HG03571 (cell line): Measurements from ENCODE around the gene PLA2G4E.
A peak's percentile ranks its signal among the peaks of the same experiment; 100 is the strongest.

Source experiments
- ATAC-seq: cut with Tn5 transposase; IDR thresholded peaks from one replicate; pipeline ENCODE4 v1.9.1; 2021; ENCODE audit not compliant: unreplicated experiment

PLA2G4E gene

DNA sequence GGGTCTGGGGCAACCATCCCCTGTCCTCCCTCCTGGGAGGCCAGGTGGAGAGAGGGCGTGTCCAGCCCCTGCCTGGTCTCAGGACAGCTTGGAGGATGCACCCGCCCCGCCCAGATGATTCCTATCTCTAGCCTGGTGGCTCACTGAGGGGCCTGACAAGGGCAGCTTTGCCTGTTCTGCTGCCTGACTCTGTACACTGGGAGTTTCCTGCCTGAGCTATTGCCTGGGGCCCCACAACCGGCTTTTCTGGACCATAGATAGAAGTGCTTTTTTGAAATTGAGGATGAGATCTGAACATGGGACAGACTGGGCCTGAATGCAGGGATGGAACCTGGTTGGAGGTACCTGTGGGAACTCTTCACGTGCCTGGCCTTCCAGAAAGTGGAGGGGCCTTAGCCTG, 751 bp upstream of the PLA2G4E start:
- no peak for ATAC-seq

- ATAC-seq = no peak
Measured at GRCh38 chr15:42018306-42019224, 2.3 kb downstream of the PLA2G4E start.

DNA sequence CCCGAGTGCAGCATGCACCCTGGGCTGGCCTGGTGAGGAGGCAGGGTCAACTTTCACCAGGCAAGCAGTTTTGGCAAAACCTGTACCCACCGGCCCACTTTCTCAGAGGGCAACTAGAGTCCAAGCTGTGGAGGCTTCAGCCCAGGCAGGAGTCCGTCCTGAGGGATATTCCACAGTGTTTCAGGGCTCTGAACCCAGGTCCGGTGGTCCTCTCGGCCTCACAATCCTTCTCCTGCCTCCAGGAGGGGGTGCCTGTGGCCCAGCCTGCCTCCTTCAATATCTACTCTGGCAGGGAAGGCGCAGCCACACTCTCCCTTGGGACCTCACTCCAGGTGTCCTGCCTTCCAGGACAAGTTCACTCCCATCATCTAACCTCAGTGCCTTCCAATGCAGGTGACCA, 3.9 kb downstream of the PLA2G4E start:
- no peak for ATAC-seq

- no peak for ATAC-seq
Measured at GRCh38 chr15:42014406-42014805, 6.4 kb downstream of the PLA2G4E start.

DNA sequence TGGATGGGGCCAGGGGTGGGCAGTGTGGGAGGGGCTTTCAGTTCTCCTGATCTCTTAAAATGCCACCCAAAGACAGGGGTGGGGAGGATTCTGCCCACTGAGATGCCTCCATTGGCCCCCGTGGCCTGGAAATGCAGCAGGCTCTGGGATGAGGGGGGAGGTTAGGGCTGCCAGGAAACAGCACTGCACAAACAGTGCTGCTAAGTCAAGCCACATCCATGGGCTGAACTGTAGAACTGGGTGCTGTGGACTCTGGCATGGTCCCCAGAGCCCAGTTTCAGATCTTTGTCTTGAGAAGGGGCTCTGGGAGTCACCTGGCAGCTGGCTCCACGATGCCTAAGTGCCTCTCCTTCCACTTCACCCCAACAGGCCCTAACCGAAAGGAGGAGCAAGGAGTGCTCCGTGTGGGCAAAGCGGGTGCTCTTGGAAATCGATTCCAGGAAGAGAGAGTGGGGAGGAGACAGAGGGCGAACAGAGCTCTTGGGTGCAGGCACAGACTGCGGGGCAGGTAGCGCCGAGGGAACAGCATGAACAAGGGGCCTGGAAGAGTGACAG, 7.8 kb downstream of the PLA2G4E start:
- no peak for ATAC-seq

GRCh38 chr15:42012241-42012640, 8.6 kb downstream of the PLA2G4E start:
- no peak for ATAC-seq

- no peak for ATAC-seq
Measured at GRCh38 chr15:42011074-42011473, 9.8 kb downstream of the PLA2G4E start.

GRCh38 chr15:42010434-42010833, 10.4 kb downstream of the PLA2G4E start:
- peak; percentile 70 for ATAC-seq

GRCh38 chr15:42009474-42009873, 11.4 kb downstream of the PLA2G4E start:
- ATAC-seq = no peak

DNA sequence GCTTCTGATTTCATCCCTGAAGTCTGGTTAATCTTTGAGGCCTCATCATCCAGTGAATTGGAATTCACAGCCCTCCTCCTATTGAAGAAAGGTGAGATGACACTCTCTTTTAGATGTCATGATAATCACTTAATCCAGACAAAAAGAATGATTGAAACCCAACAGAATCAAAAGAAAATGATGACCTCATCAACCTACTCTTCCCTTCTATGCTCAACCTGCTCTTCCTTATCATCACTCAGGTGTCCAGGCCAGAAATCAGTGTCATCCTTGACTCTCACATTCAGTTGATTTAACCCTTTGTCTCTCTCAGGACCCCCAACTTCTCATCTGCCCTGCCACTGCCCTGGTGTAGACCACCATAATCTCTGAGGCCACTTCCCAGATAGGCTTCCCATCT, 11.8 kb downstream of the PLA2G4E start:
- ATAC-seq = no peak

DNA sequence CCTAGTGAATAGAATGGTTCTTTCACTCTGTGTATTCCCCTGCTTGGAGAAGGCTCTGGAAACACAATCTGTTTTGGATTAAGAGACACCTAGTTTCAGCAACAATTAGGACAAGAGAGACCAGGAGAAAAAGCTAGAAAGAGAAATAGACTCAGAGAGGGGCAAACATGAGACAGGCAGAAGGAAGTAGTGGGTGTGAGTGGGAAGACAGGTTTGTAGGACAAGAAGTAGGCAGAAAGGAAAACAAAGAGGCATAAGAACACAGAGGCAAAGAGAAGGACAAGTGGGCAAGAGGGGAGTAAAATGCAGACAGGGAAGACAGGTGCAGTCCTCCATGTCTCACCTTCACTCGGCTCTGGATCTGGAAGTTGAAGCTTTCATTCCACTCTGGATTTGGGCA, 13.5 kb downstream of the PLA2G4E start:
- no peak for ATAC-seq

GRCh38 chr15:42002333-42002732, 18.5 kb downstream of the PLA2G4E start:
- no peak for ATAC-seq

- ATAC-seq = no peak
Measured at GRCh38 chr15:42001236-42001635, 19.6 kb downstream of the PLA2G4E start.

- ATAC-seq = no peak
Measured at GRCh38 chr15:41999290-42000285, 21.3 kb downstream of the PLA2G4E start.

GRCh38 chr15:41997845-41998244, 23.0 kb downstream of the PLA2G4E start:
- ATAC-seq = no peak

GRCh38 chr15:41996921-41997592, 23.8 kb downstream of the PLA2G4E start:
- no peak for ATAC-seq

GRCh38 chr15:41996376-41996775, 24.5 kb downstream of the PLA2G4E start:
- ATAC-seq = no peak

- ATAC-seq = no peak
Measured at GRCh38 chr15:41995476-41995855, 25.4 kb downstream of the PLA2G4E start.

DNA sequence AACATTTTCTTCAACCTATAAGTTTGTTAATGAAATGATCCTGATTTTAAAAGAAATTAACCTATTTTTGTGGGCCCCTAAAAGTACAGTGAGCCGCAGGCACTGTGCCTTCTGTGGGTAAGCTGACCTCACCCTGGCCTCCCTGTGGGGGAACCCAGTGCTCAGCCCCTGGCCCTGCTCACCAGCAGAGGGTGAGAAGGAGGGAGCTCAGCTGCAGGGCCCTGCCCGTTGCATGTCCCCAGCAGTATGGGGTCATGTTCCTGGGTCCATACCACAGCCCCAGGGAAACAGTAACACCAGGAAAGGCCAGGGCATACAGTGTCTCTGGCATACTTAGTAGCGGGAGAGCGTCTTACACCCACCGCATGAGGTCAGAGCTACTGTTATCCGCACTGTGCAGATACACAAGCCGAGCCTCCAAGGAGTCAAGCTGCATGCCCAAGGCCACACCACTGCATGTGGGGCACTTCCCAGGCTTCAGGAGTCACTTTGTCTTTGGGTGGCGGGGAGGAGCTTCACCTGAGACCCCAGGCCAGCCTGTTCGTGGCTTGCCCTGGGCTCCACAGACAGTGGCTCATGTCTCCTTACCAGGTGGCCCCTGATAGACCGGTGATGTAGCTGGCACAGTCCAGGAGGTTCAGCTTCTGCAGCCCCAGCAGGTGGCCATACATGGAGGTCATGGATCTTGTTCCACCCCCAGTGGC, 25.9 kb downstream of the PLA2G4E start:
- no peak for ATAC-seq

- no peak for ATAC-seq
Measured at GRCh38 chr15:41994171-41994650, 26.6 kb downstream of the PLA2G4E start.
